ENCODE data around the gene SNAPC3. TPM values are rescaled to one million over a fixed set of nuclear protein-coding genes. Genes with fewer than 3 reads are reported as not detected.
A peak's percentile ranks its signal among the peaks of the same experiment; 100 is the strongest.

SNAPC3 gene
- total RNA-seq, 1 experiment from 2014 or later = 11.5 TPM

- Histone ChIP-seq H3K4me1 (ENCODE audit: control insufficient read depth, insufficient read depth, low read length) (no peaks in the 10 kb centered on the region), H3K27me3 (ENCODE audit: control insufficient read depth, insufficient read depth, low read length) (no peaks in the 10 kb centered on the region), H3K36me3 (ENCODE audit: control insufficient read depth, insufficient read depth, low read length) (no peaks in the 10 kb centered on the region), H3K4me3 (ENCODE audit: low read depth in 2 of 2, low read length in 2 of 2) (no peak overlapping the region), H3K27ac (ENCODE audit: low read length) (no peak overlapping the region), H3K9me3 (ENCODE audit: control insufficient read depth, insufficient read depth, low read depth, low read length) (no peaks in the 10 kb centered on the region)
- ATAC-seq (no peak), DNase-seq (ENCODE audit: low read depth, low spot score) (no peak)
- TF ChIP-seq CTCF (IDR thresholded peaks at IDR 0.05) = peak; percentile 33
- TF ChIP-seq POLR2AphosphoS5 (IDR thresholded peaks at IDR 0.05; ENCODE audit: low read depth, low read length) = no peak
- BruUV-seq (replicated peaks) = no TSS peak
- ChIA-PET POLR2A (no interaction called here), CTCF (no interaction called here)
- in situ Hi-C loops (cut with HindIII; ENCODE audit: low pct_unique_long_range_greater_than_20kb, low sequenced_read_pairs) = no loop called here
- intact Hi-C loops (cut with micrococcal nuclease; ENCODE audit: unreplicated experiment) = no loop called here
These were observed 19.5 kb upstream of the SNAPC3 start for GRCh38 chr9:15403155-15403554.

DNA sequence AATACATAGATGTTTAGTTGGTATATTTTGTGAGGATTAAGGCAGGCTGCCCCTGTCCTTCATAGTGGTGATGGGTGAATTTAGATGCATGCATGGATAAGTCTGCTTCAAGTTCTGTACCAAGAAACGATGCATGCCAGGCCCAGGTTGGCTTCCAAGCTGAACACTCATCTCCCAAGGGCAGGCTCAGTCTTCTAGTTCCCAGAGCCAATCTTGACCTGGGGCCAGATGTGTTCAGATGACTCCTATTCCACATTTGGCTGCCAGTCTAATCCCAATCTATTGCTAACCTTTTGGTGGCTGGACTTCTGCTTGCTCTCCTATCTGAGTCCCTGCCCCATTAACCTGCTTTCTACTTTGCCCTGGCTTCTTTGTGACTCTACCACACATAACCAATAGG is 18.5 kb upstream of the SNAPC3 start:
- H3K36me3 ChIP-seq (ENCODE audit: control insufficient read depth, insufficient read depth, low read length) = no peaks in the 10 kb centered on the region
- in situ Hi-C loops (cut with HindIII; ENCODE audit: low pct_unique_long_range_greater_than_20kb, low sequenced_read_pairs) (no loop called here), intact Hi-C loops (cut with micrococcal nuclease; ENCODE audit: unreplicated experiment) (no loop called here)
- H3K9me3 ChIP-seq (ENCODE audit: control insufficient read depth, insufficient read depth, low read depth, low read length) = no peaks in the 10 kb centered on the region
- BruUV-seq (replicated peaks) = no TSS peak
- no peaks in the 10 kb centered on the region for H3K27me3 ChIP-seq (ENCODE audit: control insufficient read depth, insufficient read depth, low read length)
- no peak overlapping the region for H3K27ac ChIP-seq (ENCODE audit: low read length)
- no peaks in the 10 kb centered on the region for H3K4me1 ChIP-seq (ENCODE audit: control insufficient read depth, insufficient read depth, low read length)
- CTCF ChIA-PET = no interaction called here
- TF ChIP-seq REST (IDR thresholded peaks at IDR 0.05; ENCODE audit: insufficient read depth in 1 of 2, low read depth in 2 of 2, low read length in 1 of 2) (no peak), SIN3A (IDR thresholded peaks at IDR 0.05; ENCODE audit: borderline replicate concordance, insufficient read depth, low read depth, low read length) (no peak), POLR2AphosphoS5 (IDR thresholded peaks at IDR 0.05; ENCODE audit: low read depth, low read length) (no peak), TCF7L2 (IDR thresholded peaks at IDR 0.05; ENCODE audit: low read depth, low read length) (no peak), CTCF (IDR thresholded peaks at IDR 0.05) (no peak)
- POLR2A ChIA-PET = no interaction called here
- H3K4me3 ChIP-seq (ENCODE audit: low read depth in 2 of 2, low read length in 2 of 2) = no peak overlapping the region
- ATAC-seq = no peak
- no peak for DNase-seq (ENCODE audit: low read depth, low spot score)

DNA sequence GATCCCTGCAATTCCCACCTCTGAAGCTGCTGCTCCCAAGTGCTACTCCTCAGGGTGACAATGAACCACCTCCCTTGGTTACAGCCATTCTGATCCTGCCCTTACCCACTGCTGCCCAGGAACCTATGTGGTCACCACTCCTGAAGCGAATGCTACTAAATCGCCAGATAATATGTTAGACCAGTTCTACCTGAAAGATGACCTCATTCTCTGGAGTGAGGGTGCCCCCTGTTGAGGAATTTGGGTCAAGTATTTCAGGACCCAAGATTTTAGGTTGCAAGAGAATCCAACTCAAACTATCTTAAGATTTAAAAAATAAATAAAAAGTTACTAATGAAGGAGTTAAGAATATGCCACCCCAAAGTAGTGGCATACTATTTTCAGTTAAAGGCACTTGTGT is 5.8 kb upstream of the SNAPC3 start:
- Histone ChIP-seq H3K27me3 (ENCODE audit: control insufficient read depth, insufficient read depth, low read length) (no peaks in the 10 kb centered on the region), H3K4me3 (ENCODE audit: low read depth in 2 of 2, low read length in 2 of 2) (no peak overlapping the region), H3K27ac (ENCODE audit: low read length) (no peak overlapping the region), H3K36me3 (ENCODE audit: control insufficient read depth, insufficient read depth, low read length) (no peaks in the 10 kb centered on the region), H3K9me3 (ENCODE audit: control insufficient read depth, insufficient read depth, low read depth, low read length) (no peaks in the 10 kb centered on the region), H3K4me1 (ENCODE audit: control insufficient read depth, insufficient read depth, low read length) (no peaks in the 10 kb centered on the region)
- DNase-seq (ENCODE audit: low read depth, low spot score) (no peak), ATAC-seq (no peak)
- BruUV-seq (replicated peaks) = no TSS peak
- TF ChIP-seq POLR2AphosphoS5 (IDR thresholded peaks at IDR 0.05; ENCODE audit: low read depth, low read length) (no peak), CTCF (IDR thresholded peaks at IDR 0.05) (peak; percentile 24; the same call in 1 of the 2 replicates)
- intact Hi-C loops (cut with micrococcal nuclease; ENCODE audit: unreplicated experiment) = loop anchor here (5.0 kb wide), 1 partner anchor 205 kb away; no protein-coding TSS in a partner anchor
- in situ Hi-C loops (cut with HindIII; ENCODE audit: low pct_unique_long_range_greater_than_20kb, low sequenced_read_pairs) = no loop called here
- ChIA-PET CTCF (no interaction called here), POLR2A (no interaction called here)

All from Panc1 (cell line).